SK-N-SH (cell line): ENCODE measurements around the gene PEX14. TPM values are rescaled to one million over a fixed set of nuclear protein-coding genes. Genes with fewer than 3 reads are reported as not detected.
A peak's percentile ranks its signal among the peaks of the same experiment; 100 is the strongest.

Experiments
- CTCF ChIA-PET: fragments of 300-600, 350-600 bp; formaldehyde crosslinking; extraction: SDS; loops from one replicate; lab custom pipeline; 2021; lab: Yijun Ruan, JAX
- POLR2A ChIA-PET: fragments of 350-600 bp; sonication (Branson Sonifier 250); formaldehyde crosslinking; extraction: SDS; loops from one replicate; lab custom pipeline; 2020; ENCODE audit warnings: antibody characterized with exemption, inconsistent platforms; lab: Yijun Ruan, JAX
- DNase-seq: peaks from one replicate; pipeline ENCODE4 v3.0.0; 2012
- H2AFZ ChIP-seq: fragments of 200-600 bp; sonication (generic); 2 replicates; pipeline ENCODE4 v1.8.1; 2016; ENCODE audit warnings: antibody characterized with exemption, mild to moderate bottlenecking, low read depth
- H3F3A ChIP-seq: fragments of 200-600 bp; sonication (generic); replicated peaks from 2 replicates; pipeline ENCODE3; 2016; ENCODE audit warnings: antibody characterized with exemption, mild to moderate bottlenecking; ENCODE audit not compliant: insufficient read depth
- H3K27ac ChIP-seq, 2 experiments: fragments of 200-500 bp in 1 of 2; fragments of 200-600 bp in 1 of 2; sonication (Bioruptor generic) in 1 of 2; sonication (generic), shearing (Covaris generic) in 1 of 2; 2 replicates each; pipeline versions ENCODE4 v1.5.1 to v1.6.1; 2014 to 2016; ENCODE audit warnings: low read depth in 2 of 2, inconsistent platforms in 1 of 2, low read length in 1 of 2, mild to moderate bottlenecking in 1 of 2, mixed read lengths in 1 of 2
- H3K27me3 ChIP-seq: fragments of 200-600 bp; sonication (generic), shearing (Covaris generic); 2 replicates; pipeline ENCODE4 v1.6.1; 2016; ENCODE audit warnings: mixed run types; ENCODE audit not compliant: insufficient read depth
- H3K36me3 ChIP-seq, 2 experiments: fragments of 200-500 bp in 1 of 2; fragments of 200-600 bp in 1 of 2; sonication (Bioruptor generic) in 1 of 2; sonication (generic) in 1 of 2; replicated peaks in 1 of 2; 2 replicates each; pipeline versions ENCODE3 to v1.5.1; 2014 to 2016; ENCODE audit warnings: low read length in 1 of 2, mild to moderate bottlenecking in 1 of 2; ENCODE audit not compliant: insufficient read depth in 2 of 2, control insufficient read depth in 1 of 2
- H3K4me1 ChIP-seq, 2 experiments: fragments of 200-500 bp in 1 of 2; fragments of 200-600 bp in 1 of 2; sonication (Bioruptor generic) in 1 of 2; sonication (generic), shearing (Covaris generic) in 1 of 2; 2 replicates each; pipeline versions ENCODE4 v1.5.1 to v1.6.1; 2014 to 2016; ENCODE audit warnings: low read depth in 1 of 2, low read length in 1 of 2, mixed run types in 1 of 2; ENCODE audit not compliant: insufficient read depth in 2 of 2, control insufficient read depth in 1 of 2
- H3K4me2 ChIP-seq: fragments of 200-600 bp; sonication (generic), shearing (Covaris generic); 2 replicates; pipeline ENCODE4 v1.6.1; 2017; ENCODE audit warnings: mixed run types
- H3K4me3 ChIP-seq, 2 experiments: fragments of 200-500 bp in 1 of 2; fragments of 200-600 bp in 1 of 2; sonication (Bioruptor generic) in 1 of 2; sonication (generic), shearing (Covaris generic) in 1 of 2; 2 replicates each; pipeline versions ENCODE4 v1.5.1 to v1.8.1; 2014 to 2016; ENCODE audit warnings: low read depth in 2 of 2, inconsistent platforms in 1 of 2, low read length in 1 of 2, mild to moderate bottlenecking in 1 of 2, mixed read lengths in 1 of 2, moderate library complexity in 1 of 2
- H3K79me2 ChIP-seq: fragments of 200-600 bp; sonication (generic); 2 replicates; pipeline ENCODE4 v1.8.1; 2017; ENCODE audit warnings: mild to moderate bottlenecking; ENCODE audit not compliant: insufficient read depth
- H3K9ac ChIP-seq: fragments of 200-600 bp; sonication (generic); 2 replicates; pipeline ENCODE4 v1.6.1; 2017; ENCODE audit warnings: mixed run types
- H3K9me2 ChIP-seq: fragments of 200-600 bp; sonication (generic); 2 replicates; pipeline ENCODE4 v1.6.1; 2017; ENCODE audit warnings: mixed run types
- H3K9me3 ChIP-seq: fragments of 200-600 bp; sonication (generic); 2 replicates; pipeline ENCODE4 v1.6.1; 2017; ENCODE audit warnings: mixed run types, mild to moderate bottlenecking, moderate library complexity
- H4K20me1 ChIP-seq: fragments of 200-600 bp; sonication (generic); 2 replicates; pipeline ENCODE4 v1.6.1; 2017; ENCODE audit warnings: mild to moderate bottlenecking, mixed run types; ENCODE audit not compliant: insufficient read depth
- CHD2 ChIP-seq: fragments of 150-350 bp; IDR thresholded peaks from 2 replicates; pipeline ENCODE4 v1.6.1; 2018; ENCODE audit warnings: low read length; ENCODE audit not compliant: partially characterized antibody
- ELF1 ChIP-seq: IDR thresholded peaks from 2 replicates; pipeline ENCODE4 v1.4.0; 2012
- EP300 ChIP-seq, 2 experiments: IDR thresholded peaks; 2 replicates each; pipeline versions ENCODE4 v1.4.0 to v1.6.1; 2012; ENCODE audit warnings: borderline replicate concordance in 1 of 2, low read depth in 1 of 2, low read length in 1 of 2
- FOXJ3 ChIP-seq: sonication (generic); formaldehyde crosslinking; IDR thresholded peaks from 2 replicates; pipeline ENCODE4 v1.5.1; 2020; ENCODE audit warnings: mild to moderate bottlenecking, missing genetic modification reagents
- FOXM1 ChIP-seq: IDR thresholded peaks from 2 replicates; pipeline ENCODE4 v1.4.0; 2012; ENCODE audit warnings: low read depth, mild to moderate bottlenecking
- GABPA ChIP-seq: IDR thresholded peaks from 2 replicates; pipeline ENCODE4 v1.4.0; 2012; ENCODE audit warnings: low read depth, mild to moderate bottlenecking
- IRF3 ChIP-seq: fragments of 150-350 bp; IDR thresholded peaks from 2 replicates; pipeline ENCODE4 v1.6.1; 2016; ENCODE audit warnings: mild to moderate bottlenecking, low read depth, low read length
- MAX ChIP-seq: IDR thresholded peaks from 2 replicates; pipeline ENCODE4 v1.4.0; 2012; ENCODE audit warnings: low read depth
- NRF1 ChIP-seq: IDR thresholded peaks from 2 replicates; pipeline ENCODE4 v1.6.1; 2012; ENCODE audit warnings: low read depth, mild to moderate bottlenecking, low read length
- RFX5 ChIP-seq: IDR thresholded peaks from 2 replicates; pipeline ENCODE4 v1.6.1; 2012; ENCODE audit warnings: mild to moderate bottlenecking, improper control_type of control experiment, low read length
- RXRA ChIP-seq: IDR thresholded peaks from 2 replicates; pipeline ENCODE4 v1.4.0; 2012; ENCODE audit warnings: low read depth, mild to moderate bottlenecking, borderline replicate concordance
- TEAD4 ChIP-seq: IDR thresholded peaks from 2 replicates; pipeline ENCODE4 v1.4.0; 2012; ENCODE audit warnings: mild to moderate bottlenecking, borderline replicate concordance; ENCODE audit not compliant: insufficient read depth
- WGBS: methylation state at CpG from one replicate; pipeline ENCODE4 v1.1.6; 2017; ENCODE audit warnings: low lambda C conversion rate; 5-methylcytosine and 5-hydroxymethylcytosine counted together
- polyA plus RNA-seq, 3 experiments: library from polyadenylated mRNA; depleted of rRNA; stranded (reverse); fragments of >200 nt; gene quantifications; 2 replicates each; pipeline ENCODE4 v1.2.3, GENCODE V29; 2012
- TF ChIP-seq, protein P1 (sequence below): IDR thresholded peaks from 2 replicates; pipeline ENCODE4 v1.4.0; 2012; ENCODE audit warnings: low read depth, borderline replicate concordance
- TF ChIP-seq, protein P2 (sequence below): IDR thresholded peaks from 2 replicates; pipeline ENCODE4; 2012

The PEX14 gene
- polyA plus RNA-seq, 1 of the 3 experiments (the other 2 are of a cell fraction), result 36.2 TPM

- TF ChIP-seq NRF1 (no peak), TEAD4 (no peak)
These were observed 154.5 kb downstream of the PEX14 start (continued) for GRCh38 chr1:10629091-10629815.

DNA sequence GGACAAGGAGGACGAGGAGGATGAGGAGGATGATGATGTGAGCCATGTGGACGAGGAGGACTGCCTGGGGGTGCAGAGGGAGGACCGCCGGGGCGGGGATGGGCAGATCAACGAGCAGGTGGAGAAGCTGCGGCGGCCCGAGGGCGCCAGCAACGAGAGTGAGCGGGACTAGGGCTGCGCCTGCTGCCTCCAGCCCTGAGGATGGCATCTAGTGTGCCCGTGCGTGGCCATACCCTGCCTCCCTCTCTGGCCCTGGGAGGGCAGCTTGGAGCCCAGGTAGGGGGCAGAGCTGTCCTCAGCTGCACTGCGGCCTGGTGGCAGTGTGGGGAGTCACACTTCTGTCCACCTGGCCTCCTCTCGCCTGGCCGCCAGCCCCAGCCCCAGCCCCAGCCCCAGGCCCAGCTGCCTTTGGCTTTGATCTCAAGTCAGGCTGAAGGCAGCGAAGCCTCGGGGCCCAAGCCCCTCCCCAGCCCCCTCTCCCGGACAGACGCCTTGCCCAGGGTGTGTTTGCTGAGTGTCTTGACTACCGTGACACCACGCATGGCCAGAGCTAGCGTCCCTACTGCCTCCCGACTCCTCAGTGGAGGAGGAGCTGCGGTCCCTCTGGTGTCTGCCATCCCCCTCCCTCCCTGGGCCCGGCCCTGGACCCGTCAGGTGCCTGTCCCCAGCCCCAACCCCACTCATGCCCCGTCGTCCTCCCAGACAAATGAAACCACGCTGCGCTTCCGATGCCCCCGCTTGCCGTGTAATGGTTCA lies 155.2 kb downstream of the PEX14 start:
- Histone ChIP-seq H4K20me1 (no peaks in the 10 kb centered on the region), H3K27me3 (no peaks in the 10 kb centered on the region), H3K9me2 (no peaks in the 10 kb centered on the region), H3K9me3 (no peaks in the 10 kb centered on the region), H3K27ac (no peak overlapping the region; a peak in 1 of 4 replicates), H3K9ac (no peak overlapping the region), H3K4me2 (no peak overlapping the region), H3K4me1 (peaks cover 3 to 34% of the 10 kb centered on the region in 2 experiments; a peak in 2 of 4 replicates), H3K4me3 (no peak overlapping the region), H3K36me3 (peaks cover 0 to 5% of the 10 kb centered on the region in 2 experiments), H2AFZ (no peak overlapping the region), H3F3A (no peaks in the 10 kb centered on the region), H3K79me2 (no peaks in the 10 kb centered on the region)
- ChIA-PET POLR2A (no interaction called here), CTCF (interaction anchor here (1.0 to 1.3 kb wide), 2 partner anchors 10 to 35 kb away, joined by 3 to 4 read pairs; no protein-coding TSS in a partner anchor)
- TF ChIP-seq EP300 (IDR thresholded peaks at IDR 0.05; ENCODE audit: borderline replicate concordance in 1 of 2, low read depth in 1 of 2, low read length in 1 of 2), result no peak
- no peak for TF ChIP-seq MAX
- TF ChIP-seq RFX5, result no peak
- no peak for TF ChIP-seq FOXM1
- no peak for TF ChIP-seq IRF3
- 96% methylated on average over 9 of the region's 36 CpGs for WGBS
- DNase-seq, result peak; percentile 54

GRCh38 chr1:10630661-10631120 lies 155.9 kb downstream of the PEX14 start:
- WGBS, result 92% methylated on average over 12 of the region's 13 CpGs
- DNase-seq, result peak; percentile 58
- Histone ChIP-seq H3K9me3 (no peaks in the 10 kb centered on the region), H3F3A (no peaks in the 10 kb centered on the region), H2AFZ (no peak overlapping the region), H3K36me3 (peaks cover 0 to 5% of the 10 kb centered on the region in 2 experiments), H3K27ac (peak overlapping the region in 1 of 2 experiments; percentile 9; a peak in 1 of 4 replicates), H3K79me2 (no peaks in the 10 kb centered on the region), H3K9me2 (no peaks in the 10 kb centered on the region), H3K4me2 (no peak overlapping the region), H3K4me1 (peaks cover 5 to 33% of the 10 kb centered on the region in 2 experiments; a peak in 2 of 4 replicates), H3K27me3 (no peaks in the 10 kb centered on the region), H4K20me1 (no peaks in the 10 kb centered on the region), H3K9ac (no peak overlapping the region), H3K4me3 (no peak overlapping the region)
- ChIA-PET POLR2A (no interaction called here), CTCF (interaction anchor here (1.3 kb wide), 1 partner anchor 9 kb away, joined by 4 read pairs; no protein-coding TSS in a partner anchor)
- TF ChIP-seq, protein P1, sequence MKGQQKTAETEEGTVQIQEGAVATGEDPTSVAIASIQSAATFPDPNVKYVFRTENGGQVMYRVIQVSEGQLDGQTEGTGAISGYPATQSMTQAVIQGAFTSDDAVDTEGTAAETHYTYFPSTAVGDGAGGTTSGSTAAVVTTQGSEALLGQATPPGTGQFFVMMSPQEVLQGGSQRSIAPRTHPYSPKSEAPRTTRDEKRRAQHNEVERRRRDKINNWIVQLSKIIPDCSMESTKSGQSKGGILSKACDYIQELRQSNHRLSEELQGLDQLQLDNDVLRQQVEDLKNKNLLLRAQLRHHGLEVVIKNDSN, result no peak
- no peak for TF ChIP-seq RFX5
- no peak for TF ChIP-seq ELF1
- TF ChIP-seq FOXJ3 (CRISPR knock-in tag), result no peak
- TF ChIP-seq GABPA, result no peak
- TF ChIP-seq CHD2, result no peak
- no peak for TF ChIP-seq RXRA
- TF ChIP-seq, protein P2, sequence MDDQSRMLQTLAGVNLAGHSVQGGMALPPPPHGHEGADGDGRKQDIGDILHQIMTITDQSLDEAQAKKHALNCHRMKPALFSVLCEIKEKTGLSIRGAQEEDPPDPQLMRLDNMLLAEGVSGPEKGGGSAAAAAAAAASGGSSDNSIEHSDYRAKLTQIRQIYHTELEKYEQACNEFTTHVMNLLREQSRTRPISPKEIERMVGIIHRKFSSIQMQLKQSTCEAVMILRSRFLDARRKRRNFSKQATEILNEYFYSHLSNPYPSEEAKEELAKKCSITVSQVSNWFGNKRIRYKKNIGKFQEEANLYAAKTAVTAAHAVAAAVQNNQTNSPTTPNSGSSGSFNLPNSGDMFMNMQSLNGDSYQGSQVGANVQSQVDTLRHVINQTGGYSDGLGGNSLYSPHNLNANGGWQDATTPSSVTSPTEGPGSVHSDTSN, result no peak
